Measurements from ENCODE around the gene VPS13C.
"Not testable (repeated sequence)": the region's sequence is repeated elsewhere in the genome, so short reads cannot be mapped to it uniquely, and the experiment has no call there.

The VPS13C gene

GRCh38 chr15:62069551-62069950 is 9.3 kb upstream of the VPS13C start:
- DNase-seq (ENCODE audit: low read depth in 2 of 2), result no peak

- DNase-seq (ENCODE audit: low read depth in 2 of 2), result no peak
These were observed 8.5 kb upstream of the VPS13C start for GRCh38 chr15:62068810-62069167.

GRCh38 chr15:62068071-62068809 is 8.0 kb upstream of the VPS13C start:
- peak in 1 of 2 donors; percentile 5 for DNase-seq (ENCODE audit: low read depth in 2 of 2)

GRCh38 chr15:62067448-62068044 is 7.3 kb upstream of the VPS13C start:
- DNase-seq (ENCODE audit: low read depth in 2 of 2), result peak in 1 of 2 donors; percentile 8

GRCh38 chr15:62066663-62067447 is 6.6 kb upstream of the VPS13C start, which contains the start of gene C2CD4A:
Gene C2CD4A, plus strand, starts transcription at chr15:62066977. Its CDS starts 637 bp downstream, at chr15:62067614.
- DNase-seq (ENCODE audit: low read depth in 2 of 2), result peak in 1 of 2 donors; percentile 26

GRCh38 chr15:62063825-62064635 is 3.8 kb upstream of the VPS13C start:
- DNase-seq (ENCODE audit: low read depth in 2 of 2), result no peak

- no peak for DNase-seq (ENCODE audit: low read depth in 2 of 2)
These were observed 641 bp upstream of the VPS13C start for GRCh38 chr15:62060896-62061280.

- DNase-seq (ENCODE audit: low read depth in 2 of 2), result peak in 1 of 2 donors; percentile 17
These were observed 483 bp downstream of the VPS13C start for GRCh38 chr15:62059816-62060112.

GRCh38 chr15:62059108-62059815 is 985 bp downstream of the VPS13C start:
- DNase-seq (ENCODE audit: low read depth in 2 of 2), result no peak

GRCh38 chr15:62058327-62059028 is 1.8 kb downstream of the VPS13C start:
- DNase-seq (ENCODE audit: low read depth in 2 of 2), result no peak

GRCh38 chr15:62057341-62057980 is 2.8 kb downstream of the VPS13C start:
- no peak for DNase-seq (ENCODE audit: low read depth in 2 of 2)

GRCh38 chr15:62054979-62055378 is 5.3 kb downstream of the VPS13C start:
- DNase-seq (ENCODE audit: low read depth in 2 of 2), result no peak

GRCh38 chr15:62053439-62054085 is 6.7 kb downstream of the VPS13C start:
- DNase-seq (ENCODE audit: low read depth in 2 of 2), result no peak

GRCh38 chr15:62052713-62053112 is 7.5 kb downstream of the VPS13C start:
- no peak for DNase-seq (ENCODE audit: low read depth in 2 of 2)

GRCh38 chr15:62051166-62051565 is 9.1 kb downstream of the VPS13C start:
- DNase-seq (ENCODE audit: low read depth in 2 of 2), result no peak

GRCh38 chr15:62050115-62050514 is 10.1 kb downstream of the VPS13C start:
- DNase-seq (ENCODE audit: low read depth in 2 of 2), result no peak

- DNase-seq (ENCODE audit: low read depth in 2 of 2), result not testable (repeated sequence)
These were observed 12.0 kb downstream of the VPS13C start for GRCh38 chr15:62048254-62048653.

GRCh38 chr15:62047282-62047827 is 12.9 kb downstream of the VPS13C start:
- no peak for DNase-seq (ENCODE audit: low read depth in 2 of 2)

- no peak for DNase-seq (ENCODE audit: low read depth in 2 of 2)
These were observed 14.0 kb downstream of the VPS13C start for GRCh38 chr15:62046078-62046743.
